22Rv1 (cell line): ENCODE measurements around the gene DPP7.

Experiments
- CTCF ChIP-seq: fragments of 450-650 bp; IDR thresholded peaks from 2 replicates; pipeline ENCODE4 v1.5.1; 2017; ENCODE audit warnings: mild to moderate bottlenecking
- ZFX ChIP-seq: fragments of 450-650 bp; IDR thresholded peaks from 2 replicates; pipeline ENCODE4 v1.6.1; 2017; ENCODE audit warnings: antibody characterized with exemption, borderline replicate concordance

- peak; percentile 19; the same call in 1 of the 2 replicates for TF ChIP-seq CTCF
- TF ChIP-seq ZFX: no peak
Measured at GRCh38 chr9:137069508-137070091, 44.9 kb downstream of the DPP7 start.
